SH-SY5Y (cell line): Measurements from ENCODE around the gene MCEE.

ENCODE experiments used
- GATA2 ChIP-seq: IDR thresholded peaks from 2 replicates; pipeline ENCODE4 v1.6.1; 2011; ENCODE audit warnings: mild to moderate bottlenecking, low read depth, low read length
- GATA3 ChIP-seq: IDR thresholded peaks from 2 replicates; pipeline ENCODE4 v1.6.1; 2011; ENCODE audit warnings: low read depth, mild to moderate bottlenecking, low read length, moderate library complexity

MCEE gene

GRCh38 chr2:71066856-71067255 is 63.2 kb downstream of the MCEE start:
- TF ChIP-seq GATA2 (no peak), GATA3 (no peak)

GRCh38 chr2:71064754-71065621 is 65.0 kb downstream of the MCEE start:
- TF ChIP-seq GATA3 (no peak), GATA2 (no peak)

GRCh38 chr2:71064110-71064611 is 65.9 kb downstream of the MCEE start:
- TF ChIP-seq GATA2 (no peak), GATA3 (no peak)

GRCh38 chr2:71063216-71063615 is 66.8 kb downstream of the MCEE start:
- no peak for TF ChIP-seq GATA2
- TF ChIP-seq GATA3, result no peak

- TF ChIP-seq GATA3, result no peak
- no peak for TF ChIP-seq GATA2
Observed at GRCh38 chr2:71060871-71061270, 69.2 kb downstream of the MCEE start.

GRCh38 chr2:71060211-71060610 is 69.8 kb downstream of the MCEE start:
- TF ChIP-seq GATA2 (no peak), GATA3 (no peak)
